Left cardiac atrium (tissue), 4 donors: ENCODE results near the gene STX17. TPM values are rescaled to one million over a fixed set of nuclear protein-coding genes. Genes with fewer than 3 reads are reported as not detected.
"Not testable (repeated sequence)": the region's sequence is repeated elsewhere in the genome, so short reads cannot be mapped to it uniquely, and the experiment has no call there.

Source experiments
- ATAC-seq, 2 donors: fragments of 200-7000 bp; cut with Tn5 transposase; one replicate each; pipeline ENCODE4 v1.9.1; 2020; ENCODE audit warnings: mild to moderate bottlenecking in 2 of 2, moderate library complexity in 2 of 2
- DNase-seq: peaks from one replicate; pipeline ENCODE4 v3.0.0-alpha.2; 2020
- intact Hi-C, 2 donors: fragments of 100-400 bp; cut with DNase I; formaldehyde crosslinking; loops; one replicate each; pipeline versions ENCODE4 v1.14.1 to v1.15.1; 2022 to 2023
- total RNA-seq, 2 donors: library from RNA; stranded (reverse); fragmentation: NEBNext Ultra II Directional; extraction: Animal tissue kit (Norgen Biotek cat#: 25700); gene quantifications; one replicate each; pipeline ENCODE4 v1.2.1, GENCODE V29; 2021
- donor health status: DM: no; HTN: yes; CAD: no.
- donor health status: DM: no; HTN: yes; CAD: no; lungs with severe emphysema.
- donor health status: DM: yes; HTN: yes; CAD: no.
- donor health status: Dilated cardiomyopathy.

STX17 gene
- total RNA-seq, 2 donors from 2014 or later = 17.3 to 19.9 TPM

DNA sequence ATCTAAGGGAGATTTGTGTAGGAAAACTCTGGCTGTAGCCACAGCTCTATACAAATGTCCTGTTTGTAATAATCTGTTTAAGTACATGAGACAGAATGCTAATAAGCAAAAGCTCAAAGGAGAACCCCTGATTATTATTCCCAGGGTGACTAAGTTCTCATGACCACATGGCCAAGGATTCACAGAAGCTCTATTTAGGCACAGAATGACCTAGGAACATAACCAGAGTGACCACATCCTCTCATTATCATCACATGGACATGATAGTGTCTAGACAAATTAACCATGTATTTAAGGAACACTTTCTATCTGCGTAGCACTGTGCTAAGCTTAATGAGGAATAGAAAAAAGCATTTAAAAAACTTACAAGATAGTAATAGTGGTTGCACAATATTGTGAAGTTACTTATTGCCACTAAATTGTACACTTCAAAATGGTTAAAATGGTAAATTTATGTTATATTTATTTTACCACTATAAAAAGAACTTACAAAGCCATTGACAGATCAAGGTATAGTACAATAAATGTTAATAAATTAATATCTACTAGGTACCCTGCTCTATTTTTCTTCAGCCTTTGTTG is 56.3 kb downstream of the STX17 start:
- ATAC-seq (no peak), DNase-seq (no peak)
- intact Hi-C loops = no loop called here

DNA sequence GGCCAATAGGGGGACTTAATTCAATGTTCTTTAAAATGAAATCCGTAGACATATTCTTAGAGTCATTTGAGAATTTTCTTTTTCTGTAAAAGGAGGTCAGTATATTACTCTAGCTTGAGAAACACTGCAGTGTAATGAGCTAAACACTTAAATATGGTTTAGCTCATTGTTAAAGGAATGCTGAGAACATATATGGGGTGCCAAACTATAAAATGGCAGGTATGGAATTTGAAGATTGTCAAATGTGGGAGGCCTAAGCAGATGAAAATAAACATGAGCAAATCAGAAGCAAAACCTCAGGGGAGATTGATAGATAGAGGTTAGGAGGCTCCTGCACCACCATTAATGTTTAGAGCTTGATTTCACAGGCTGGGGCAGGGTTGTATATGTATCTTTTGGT is 57.9 kb downstream of the STX17 start:
- ATAC-seq = no peak
- intact Hi-C loops = no loop called here
- DNase-seq = no peak

DNA sequence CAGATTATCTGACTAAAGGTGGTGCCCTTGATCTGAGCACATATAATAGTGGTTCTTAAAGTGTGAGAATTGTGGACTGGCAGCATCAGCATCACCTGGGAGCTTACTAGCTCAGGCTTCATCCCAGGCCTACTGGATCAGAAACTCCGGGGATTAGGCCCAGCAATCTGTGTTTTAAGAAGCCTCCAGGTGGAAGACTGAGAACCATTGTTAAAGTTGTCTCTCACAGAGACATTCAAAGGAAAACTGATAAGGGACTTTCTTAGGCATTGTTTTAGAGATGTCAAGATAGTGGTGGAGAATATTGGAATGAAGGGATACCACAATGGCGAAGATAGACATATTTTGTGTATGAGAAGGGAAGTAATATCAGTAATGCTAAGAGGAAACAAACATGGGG is 59.5 kb downstream of the STX17 start:
- intact Hi-C loops = no loop called here
- DNase-seq (no peak), ATAC-seq (no peak)

DNA sequence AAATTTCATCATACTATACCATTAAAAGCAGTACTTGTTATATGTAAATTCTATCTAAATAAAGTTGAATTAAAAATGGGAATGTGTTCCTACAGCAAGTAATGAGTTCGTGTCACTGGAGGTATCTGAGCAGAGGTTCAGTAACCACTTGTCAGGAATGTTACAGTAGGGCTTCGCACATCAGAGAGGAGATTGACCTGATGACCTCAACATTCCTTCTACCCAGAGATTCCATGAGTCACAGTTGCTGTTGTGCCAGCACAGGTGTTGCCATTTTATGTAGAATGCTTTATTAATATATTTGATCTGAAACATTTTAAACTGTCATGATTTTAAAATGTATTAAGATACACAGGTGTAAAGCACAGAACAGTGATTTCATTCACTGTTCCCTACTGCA is 60.3 kb downstream of the STX17 start:
- DNase-seq (no peak), ATAC-seq (peak in 1 of 2 donors; percentile 40)
- intact Hi-C loops = no loop called here

GRCh38 chr9:99967457-99967856 is 61.0 kb downstream of the STX17 start:
- DNase-seq = no peak
- intact Hi-C loops = no loop called here
- ATAC-seq = no peak

GRCh38 chr9:99970481-99970880 is 64.0 kb downstream of the STX17 start:
- DNase-seq (no peak), ATAC-seq (no peak)
- intact Hi-C loops = no loop called here

GRCh38 chr9:99971410-99971809 is 65.0 kb downstream of the STX17 start:
- intact Hi-C loops = no loop called here
- no peak for ATAC-seq
- no peak for DNase-seq

GRCh38 chr9:99973455-99973854 is 67.0 kb downstream of the STX17 start:
- intact Hi-C loops = no loop called here
- DNase-seq = no peak
- ATAC-seq = no peak

- intact Hi-C loops = no loop called here
- DNase-seq (no peak), ATAC-seq (no peak)
These were observed 70.8 kb downstream of the STX17 start for GRCh38 chr9:99977033-99977792.

DNA sequence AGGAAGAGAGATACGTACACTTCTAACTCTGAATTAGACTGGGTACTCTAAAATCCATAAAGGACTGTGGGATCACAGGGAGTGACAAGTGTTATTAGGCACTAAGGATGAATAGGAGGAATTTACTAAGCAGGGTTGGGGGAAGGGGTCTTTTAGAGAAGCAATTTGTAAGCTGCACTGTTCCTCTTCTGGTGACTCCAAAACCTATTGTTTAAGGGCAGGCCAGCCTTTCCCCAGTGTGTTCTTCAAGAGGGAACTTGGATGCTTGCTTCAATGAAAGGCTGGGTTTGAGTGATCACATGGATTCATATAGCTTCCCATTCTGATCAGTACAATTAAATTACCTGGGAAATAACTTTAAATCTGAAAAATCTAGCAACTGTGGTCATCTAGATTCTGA is 71.8 kb downstream of the STX17 start:
- intact Hi-C loops = no loop called here
- DNase-seq = no peak
- ATAC-seq = no peak

DNA sequence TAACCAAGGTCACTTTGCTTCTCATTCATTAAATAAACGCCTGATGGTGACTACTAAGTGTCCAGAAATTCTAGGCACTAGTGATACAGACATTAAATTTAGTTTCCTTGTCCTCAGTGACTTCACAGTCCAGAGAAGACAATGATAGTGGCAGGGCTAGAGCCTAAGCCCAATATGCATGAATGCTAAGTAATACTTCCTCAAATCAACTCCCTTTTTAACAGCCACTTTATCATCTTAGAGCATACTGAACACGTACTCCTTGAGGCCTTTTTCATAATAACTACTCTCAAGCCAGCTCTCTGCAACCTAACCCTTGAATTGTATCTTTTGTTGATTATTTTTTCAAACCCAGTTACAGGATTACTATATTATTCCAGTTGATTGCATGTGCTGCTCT is 74.1 kb downstream of the STX17 start:
- intact Hi-C loops = no loop called here
- DNase-seq (no peak), ATAC-seq (no peak)

- DNase-seq (no peak), ATAC-seq (no peak)
- intact Hi-C loops = no loop called here
These were observed 80.2 kb downstream of the STX17 start for GRCh38 chr9:99986642-99987041.

DNA sequence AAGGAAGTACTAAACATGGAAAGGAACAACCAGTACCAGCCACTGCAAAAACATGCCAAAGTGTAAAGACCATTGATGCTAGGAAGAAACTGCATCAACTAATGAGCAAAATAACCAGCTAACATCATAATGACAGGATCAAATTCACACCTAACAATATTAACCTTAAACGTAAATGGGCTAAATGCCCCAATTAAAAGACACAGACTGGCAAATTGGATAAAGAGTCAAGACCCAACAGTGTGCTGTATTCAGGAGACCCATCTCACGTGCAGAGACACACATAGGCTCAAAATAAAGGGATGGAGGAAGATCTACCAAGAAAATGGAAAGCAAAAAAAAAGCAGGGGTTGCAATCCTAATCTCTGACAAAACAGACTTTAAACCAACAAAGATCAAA is 84.1 kb downstream of the STX17 start:
- ATAC-seq, DNase-seq, intact Hi-C loops: not testable (repeated sequence)

- ATAC-seq (no peak), DNase-seq (no peak)
These were observed 91.8 kb downstream of the STX17 start for GRCh38 chr9:99998266-99998665.

GRCh38 chr9:99998866-99999265 is 92.4 kb downstream of the STX17 start:
- DNase-seq (no peak), ATAC-seq (no peak)
- intact Hi-C loops = no loop called here

More at GRCh38 chr9:99998266-99998665, 91.8 kb downstream of the STX17 start:
- intact Hi-C loops = no loop called here

DNA sequence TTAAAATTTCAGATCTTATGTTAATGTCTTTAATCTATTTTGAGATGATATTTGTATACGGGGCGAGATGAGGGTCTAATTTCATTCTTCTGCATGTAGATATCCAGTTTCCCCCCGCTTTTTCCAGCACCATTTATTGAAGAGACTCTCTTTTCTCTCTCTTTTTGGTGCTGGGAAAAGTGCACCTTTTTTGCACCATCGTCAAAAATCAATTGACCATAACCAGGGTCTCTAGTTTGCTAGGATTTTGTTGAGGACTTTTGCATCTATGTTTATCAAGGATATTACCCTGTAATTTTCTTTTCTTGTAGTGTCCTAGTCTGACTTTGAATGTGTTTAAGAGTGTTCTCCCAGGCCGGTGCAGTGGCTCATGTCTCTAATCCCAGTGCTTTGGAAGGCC is 93.3 kb downstream of the STX17 start:
- intact Hi-C loops = no loop called here
- DNase-seq (no peak), ATAC-seq (no peak)

GRCh38 chr9:100011062-100011681 is 104.7 kb downstream of the STX17 start:
- DNase-seq (no peak), ATAC-seq (no peak)
- intact Hi-C loops = no loop called here

DNA sequence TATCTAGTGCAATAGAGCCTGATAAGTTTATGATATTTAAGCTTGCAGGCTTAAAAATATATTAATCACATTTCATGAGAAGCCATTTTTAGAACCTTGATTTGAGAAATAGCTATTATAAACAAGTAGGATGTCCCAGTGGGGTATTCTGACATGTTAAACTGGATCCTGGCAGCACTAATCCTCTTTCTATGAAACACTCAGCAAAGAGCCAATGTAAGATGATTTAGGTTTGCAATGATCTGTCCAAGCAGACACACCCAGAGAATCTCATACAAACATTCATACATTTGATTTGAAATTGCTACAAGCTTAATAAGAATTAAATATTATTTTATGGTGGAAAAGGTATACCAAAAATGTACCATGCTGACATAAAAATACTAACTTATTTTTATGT is 105.8 kb downstream of the STX17 start:
- intact Hi-C loops = no loop called here
- DNase-seq = no peak
- no peak for ATAC-seq

GRCh38 chr9:100013573-100013972 is 107.1 kb downstream of the STX17 start:
- intact Hi-C loops = no loop called here
- ATAC-seq = no peak
- DNase-seq = no peak

DNA sequence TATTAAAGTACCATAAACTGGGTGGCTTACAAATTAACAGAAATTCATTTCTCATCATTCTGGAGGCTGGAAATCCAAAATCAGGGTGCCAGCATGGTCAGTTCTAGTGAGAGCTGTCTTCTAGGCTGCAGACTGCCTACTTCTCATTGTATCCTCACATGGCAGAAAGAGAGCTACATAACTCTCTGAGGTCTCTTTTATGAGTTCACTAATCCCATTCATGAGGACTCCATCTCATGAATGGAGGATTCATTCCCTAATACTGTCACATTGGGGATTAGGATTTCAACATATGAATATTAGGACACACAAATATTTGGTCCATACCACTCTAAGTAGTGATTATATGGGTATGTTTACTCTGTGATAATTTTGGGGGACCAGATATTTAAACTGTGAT is 108.4 kb downstream of the STX17 start:
- intact Hi-C loops = no loop called here
- no peak for DNase-seq
- no peak for ATAC-seq

DNA sequence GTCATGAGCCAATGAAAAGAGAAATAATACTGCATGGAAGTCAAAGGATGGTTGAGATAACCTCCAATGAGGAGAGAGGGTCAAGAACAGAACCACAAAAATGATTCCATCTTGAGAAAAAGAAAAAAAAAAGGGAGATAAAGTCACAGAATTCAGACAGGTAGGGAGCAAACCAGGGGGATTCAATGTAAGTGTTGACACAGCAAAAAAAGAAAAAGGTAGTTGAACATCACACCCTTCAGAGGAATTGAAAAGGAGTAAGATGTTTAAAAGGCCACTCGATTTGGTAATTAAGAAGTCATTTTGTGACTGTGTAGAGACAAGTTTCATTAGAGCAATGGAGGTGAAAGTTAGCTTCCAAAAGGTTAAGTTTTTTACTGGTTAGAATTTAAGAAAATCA is 113.1 kb downstream of the STX17 start:
- ATAC-seq (no peak), DNase-seq (no peak)
- intact Hi-C loops = no loop called here
